ENCODE measurements around the gene CNN2. TPM values are rescaled to one million over a fixed set of nuclear protein-coding genes. Genes with fewer than 3 reads are reported as not detected.

CNN2 gene
- polyA plus RNA-seq, 2 of the 4 experiments (the other 2 are of a cell fraction), result 31.7 to 99.3 TPM

GRCh38 chr19:979318-979741, 47.1 kb upstream of the CNN2 start:
- Histone ChIP-seq H3K4me2 (no peak overlapping the region), H3K4me3 (no peak overlapping the region), H3K4me1 (peaks cover 21% of the 10 kb centered on the region), H3K9me3 (no peaks in the 10 kb centered on the region), H3K27ac (no peak overlapping the region)
- 90% methylated on average over 13 of the region's 19 CpGs for WGBS (ENCODE audit: missing lambda C conversion rate)
- FAIRE-seq (no peak), ATAC-seq (no peak), DNase-seq (ENCODE audit: low read depth in 1 of 2, low spot score in 1 of 2) (no peak)
- no peak for TF ChIP-seq MAFK (IDR thresholded peaks at IDR 0.05; ENCODE audit: partially characterized antibody)
- ChIA-PET POLR2A (no interaction called here), CTCF (interaction anchor here (0.8 to 1.4 kb wide), 3 partner anchors 9 to 56 kb away, joined by 3 to 4 read pairs (median 4); no protein-coding TSS in a partner anchor)

GRCh38 chr19:980133-980998, 46.0 kb upstream of the CNN2 start:
- POLR2A ChIA-PET, result no interaction called here
- Histone ChIP-seq H3K9me3 (no peaks in the 10 kb centered on the region), H3K4me3 (no peak overlapping the region), H3K4me2 (peak overlapping the region; percentile 32; the same call in 1 of the 3 replicates), H3K27ac (peak overlapping the region in 1 of 2 experiments; percentile 70; a peak in 3 of 6 replicates), H3K4me1 (peaks cover 25% of the 10 kb centered on the region)
- DNase-seq (ENCODE audit: low read depth in 1 of 2, low spot score in 1 of 2) (peak in 1 of 2 experiments; percentile 56), FAIRE-seq (no peak), ATAC-seq (peak in 1 of 2 experiments; percentile 8; a peak in 1 of 6 replicates)
- 35% methylated on average over 7 of the region's 32 CpGs for WGBS (ENCODE audit: missing lambda C conversion rate)
- TF ChIP-seq MAX (IDR thresholded peaks at IDR 0.05) (no peak), HOXB13 (CRISPR knock-in tag; IDR thresholded peaks at IDR 0.05; ENCODE audit: low read depth) (no peak), POLR2A (IDR thresholded peaks at IDR 0.05; ENCODE audit: low read length) (no peak), NPAS2 (CRISPR knock-in tag; IDR thresholded peaks at IDR 0.05; ENCODE audit: borderline replicate concordance) (no peak), FOXS1 (CRISPR knock-in tag; IDR thresholded peaks at IDR 0.05) (no peak), HEYL (CRISPR knock-in tag; IDR thresholded peaks at IDR 0.05) (no peak), CTCF (IDR thresholded peaks at IDR 0.05) (no peak), MAZ (IDR thresholded peaks at IDR 0.05; ENCODE audit: borderline replicate concordance, low read depth, low read length) (no peak), KDM5A (IDR thresholded peaks at IDR 0.05) (no peak), ZC3H11A (IDR thresholded peaks at IDR 0.05) (no peak), BHLHE40 (IDR thresholded peaks at IDR 0.05; ENCODE audit: low read depth, low read length) (no peak), ELK1 (IDR thresholded peaks at IDR 0.05; ENCODE audit: low read depth, low read length) (no peak), KDM1A (IDR thresholded peaks at IDR 0.05; ENCODE audit: low read depth) (no peak)
- CTCF ChIA-PET, result interaction anchor here (0.8 to 4.1 kb wide), 4 partner anchors 10 to 57 kb away, joined by 3 to 28 read pairs (median 4); no protein-coding TSS in a partner anchor

GRCh38 chr19:982567-983170, 43.7 kb upstream of the CNN2 start:
- Histone ChIP-seq H3K4me2 (peak overlapping the region; percentile 85), H3K4me1 (peaks cover 26% of the 10 kb centered on the region), H3K9me3 (no peaks in the 10 kb centered on the region), H3K4me3 (peak overlapping the region; percentile 37), H3K27ac (peak overlapping the region; percentile 74 to 100)
- CTCF ChIA-PET, result interaction anchor here (0.7 to 5.4 kb wide), 13 partner anchors 8 to 128 kb away, joined by 3 to 93 read pairs (median 4); no protein-coding TSS in a partner anchor
- no peak for FAIRE-seq
- ATAC-seq, result peak; percentile 86 to 87
- DNase-seq (ENCODE audit: low read depth in 1 of 2, low spot score in 1 of 2), result peak; percentile 52 to 80
- WGBS (ENCODE audit: missing lambda C conversion rate), result 14% methylated on average over 12 of the region's 46 CpGs
- POLR2A ChIA-PET, result no interaction called here
- no peak for TF ChIP-seq ZNF302 (CRISPR knock-in tag; IDR thresholded peaks at IDR 0.05)
- TF ChIP-seq CTCF (IDR thresholded peaks at IDR 0.05), result peak; percentile 90
- TF ChIP-seq CBX2 (IDR thresholded peaks at IDR 0.05; ENCODE audit: borderline replicate concordance, low read depth), result no peak
- TF ChIP-seq MAX (IDR thresholded peaks at IDR 0.05), result peak; percentile 61; the same call in 1 of the 2 replicates
- no peak for TF ChIP-seq EHF (CRISPR knock-in tag; IDR thresholded peaks at IDR 0.05)
- TF ChIP-seq KDM1A (IDR thresholded peaks at IDR 0.05; ENCODE audit: low read depth), result no peak
- TF ChIP-seq SMC3 (IDR thresholded peaks at IDR 0.05), result peak; percentile 100
- no peak for TF ChIP-seq BCL3 (IDR thresholded peaks at IDR 0.05)
- TF ChIP-seq RAD21 (conservative IDR thresholded peaks at IDR 0.05 in 1 of 2, IDR thresholded peaks at IDR 0.05 in 1 of 2), result peak; percentile 80 to 98
- no peak for TF ChIP-seq MAFK (IDR thresholded peaks at IDR 0.05; ENCODE audit: partially characterized antibody)
- no peak; a peak in 1 of 5 replicates for TF ChIP-seq JUN (IDR thresholded peaks at IDR 0.05)
- no peak for TF ChIP-seq NR3C1 (IDR thresholded peaks at IDR 0.05)
- TF ChIP-seq PHF8 (IDR thresholded peaks at IDR 0.05; ENCODE audit: borderline replicate concordance, low read depth), result no peak
- no peak for TF ChIP-seq CHD4 (IDR thresholded peaks at IDR 0.05; ENCODE audit: borderline replicate concordance)
